K562 (cell line): ENCODE results near the gene PCDHGB2. TPM values are rescaled to one million over a fixed set of nuclear protein-coding genes. Genes with fewer than 3 reads are reported as not detected.

Experiments used
- MAFF ChIP-seq: IDR thresholded peaks from 2 replicates; pipeline ENCODE4 v1.6.1; 2012; ENCODE audit warnings: low read length, improper control_type of control experiment
- MAZ ChIP-seq, 2 experiments: fragments of 450-650 bp in 1 of 2; sonication (generic) in 1 of 2; formaldehyde crosslinking; IDR thresholded peaks in 1 of 2; conservative IDR thresholded peaks in 1 of 2; 2 replicates each; pipeline versions ENCODE4 v1.4.0 to v1.5.0; 2020; ENCODE audit warnings: mild to moderate bottlenecking in 1 of 2, missing genetic modification reagents in 1 of 2
- polyA plus RNA-seq, 8 experiments: library from polyadenylated mRNA; depleted of rRNA in 4 of 8; stranded (reverse) in 5 of 8; unstranded in 3 of 8; fragments of >200 nt; fragmentation: Nextera tagmentation in 2 of 8; fragmentation: Illumina TruSeq in 1 of 8; extraction: Ambion mirVana in 2 of 8; extraction: Trizol in 1 of 8; gene quantifications; 2 replicates each; pipeline versions ENCODE4 v1.2.1 to v1.2.3, GENCODE V29; 2011 to 2014; ENCODE audit warnings: inconsistent platforms in 1 of 8, missing spikeins in 1 of 8
- total RNA-seq, 7 experiments: library from RNA; depleted of rRNA in 6 of 7; stranded (reverse); fragments of >200 nt in 6 of 7; fragmentation: Illumina TruSeq in 2 of 7; extraction: Trizol in 2 of 7; gene quantifications; 2 replicates each; pipeline versions ENCODE4 v1.2.1 to v1.2.3, GENCODE V29; 2011 to 2021; ENCODE audit warnings: low replicate concordance in 1 of 7
- TF ChIP-seq, protein P1 (sequence below): fragments of 450-650 bp; IDR thresholded peaks from 2 replicates; pipeline ENCODE4 v1.6.1; 2016; ENCODE audit warnings: mild to moderate bottlenecking, moderate library complexity
- TF ChIP-seq, protein P2 (sequence below), 2 experiments: IDR thresholded peaks; 2 replicates each; pipeline ENCODE4 v1.6.1; 2011; ENCODE audit warnings: borderline replicate concordance in 1 of 2, control low read depth in 1 of 2, low read depth in 1 of 2, low read length in 1 of 2, mild to moderate bottlenecking in 1 of 2, mixed read lengths in 1 of 2, moderate library complexity in 1 of 2; ENCODE audit not compliant: insufficient read depth in 1 of 2, insufficient read length in 1 of 2, poor library complexity in 1 of 2, severe bottlenecking in 1 of 2; ENCODE audit errors: extremely low read depth in 1 of 2
- TF ChIP-seq, protein P3 (sequence below): fragments of 450-650 bp; IDR thresholded peaks from 2 replicates; pipeline ENCODE4 v1.6.1; 2017; ENCODE audit warnings: mild to moderate bottlenecking, moderate library complexity
- TF ChIP-seq, protein P4 (sequence below), 2 experiments: fragments of 450-650 bp; IDR thresholded peaks; 2 replicates each; pipeline ENCODE4 v1.6.1; 2018; ENCODE audit warnings: mild to moderate bottlenecking in 2 of 2, low read depth in 1 of 2; ENCODE audit not compliant: partially characterized antibody in 2 of 2

PCDHGB2 gene
- total and polyA plus RNA-seq, 9 of the 15 experiments (the other 6 are each of a cell fraction or from before 2014, with no cell fraction given), result 0.06 to 0.54 (median 0.29) TPM; not detected in 1

DNA sequence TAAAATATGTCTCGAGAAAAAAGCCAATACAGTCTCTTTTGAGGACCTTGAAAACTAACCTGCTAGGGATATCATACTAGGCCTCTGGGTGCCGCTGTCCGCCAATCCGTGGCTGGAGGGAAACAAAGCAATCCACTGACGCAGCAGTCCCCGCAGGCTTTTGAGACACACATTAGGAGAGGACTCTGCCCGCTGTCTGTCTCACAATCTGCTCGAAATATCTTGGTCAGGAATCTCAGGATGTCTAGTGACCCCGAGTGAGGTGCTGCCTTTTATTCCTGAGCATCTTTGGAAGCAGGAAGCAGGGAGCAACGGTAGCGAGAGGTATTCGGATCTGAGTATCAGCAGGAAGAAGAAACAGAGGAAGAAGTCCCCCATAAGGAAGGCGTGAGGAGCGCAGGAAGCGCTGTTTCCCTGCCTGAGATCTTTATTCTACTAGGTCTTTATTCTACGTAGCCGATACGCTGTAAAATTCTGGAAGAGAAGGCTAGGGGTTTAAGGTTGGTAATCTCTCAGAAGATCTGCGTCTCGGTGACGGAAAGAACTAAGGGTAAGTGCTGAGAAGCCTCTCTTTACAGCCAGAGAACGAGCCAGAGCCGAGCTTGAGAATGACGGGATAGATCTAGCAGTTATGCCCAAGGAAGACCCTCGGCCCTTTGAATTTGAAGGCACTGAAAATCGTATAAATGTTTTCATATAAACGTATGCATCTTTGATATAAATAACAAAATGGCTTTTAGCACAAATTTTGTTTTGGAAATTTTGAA lies 33.5 kb upstream of the PCDHGB2 start (continued):
- TF ChIP-seq, protein P1, sequence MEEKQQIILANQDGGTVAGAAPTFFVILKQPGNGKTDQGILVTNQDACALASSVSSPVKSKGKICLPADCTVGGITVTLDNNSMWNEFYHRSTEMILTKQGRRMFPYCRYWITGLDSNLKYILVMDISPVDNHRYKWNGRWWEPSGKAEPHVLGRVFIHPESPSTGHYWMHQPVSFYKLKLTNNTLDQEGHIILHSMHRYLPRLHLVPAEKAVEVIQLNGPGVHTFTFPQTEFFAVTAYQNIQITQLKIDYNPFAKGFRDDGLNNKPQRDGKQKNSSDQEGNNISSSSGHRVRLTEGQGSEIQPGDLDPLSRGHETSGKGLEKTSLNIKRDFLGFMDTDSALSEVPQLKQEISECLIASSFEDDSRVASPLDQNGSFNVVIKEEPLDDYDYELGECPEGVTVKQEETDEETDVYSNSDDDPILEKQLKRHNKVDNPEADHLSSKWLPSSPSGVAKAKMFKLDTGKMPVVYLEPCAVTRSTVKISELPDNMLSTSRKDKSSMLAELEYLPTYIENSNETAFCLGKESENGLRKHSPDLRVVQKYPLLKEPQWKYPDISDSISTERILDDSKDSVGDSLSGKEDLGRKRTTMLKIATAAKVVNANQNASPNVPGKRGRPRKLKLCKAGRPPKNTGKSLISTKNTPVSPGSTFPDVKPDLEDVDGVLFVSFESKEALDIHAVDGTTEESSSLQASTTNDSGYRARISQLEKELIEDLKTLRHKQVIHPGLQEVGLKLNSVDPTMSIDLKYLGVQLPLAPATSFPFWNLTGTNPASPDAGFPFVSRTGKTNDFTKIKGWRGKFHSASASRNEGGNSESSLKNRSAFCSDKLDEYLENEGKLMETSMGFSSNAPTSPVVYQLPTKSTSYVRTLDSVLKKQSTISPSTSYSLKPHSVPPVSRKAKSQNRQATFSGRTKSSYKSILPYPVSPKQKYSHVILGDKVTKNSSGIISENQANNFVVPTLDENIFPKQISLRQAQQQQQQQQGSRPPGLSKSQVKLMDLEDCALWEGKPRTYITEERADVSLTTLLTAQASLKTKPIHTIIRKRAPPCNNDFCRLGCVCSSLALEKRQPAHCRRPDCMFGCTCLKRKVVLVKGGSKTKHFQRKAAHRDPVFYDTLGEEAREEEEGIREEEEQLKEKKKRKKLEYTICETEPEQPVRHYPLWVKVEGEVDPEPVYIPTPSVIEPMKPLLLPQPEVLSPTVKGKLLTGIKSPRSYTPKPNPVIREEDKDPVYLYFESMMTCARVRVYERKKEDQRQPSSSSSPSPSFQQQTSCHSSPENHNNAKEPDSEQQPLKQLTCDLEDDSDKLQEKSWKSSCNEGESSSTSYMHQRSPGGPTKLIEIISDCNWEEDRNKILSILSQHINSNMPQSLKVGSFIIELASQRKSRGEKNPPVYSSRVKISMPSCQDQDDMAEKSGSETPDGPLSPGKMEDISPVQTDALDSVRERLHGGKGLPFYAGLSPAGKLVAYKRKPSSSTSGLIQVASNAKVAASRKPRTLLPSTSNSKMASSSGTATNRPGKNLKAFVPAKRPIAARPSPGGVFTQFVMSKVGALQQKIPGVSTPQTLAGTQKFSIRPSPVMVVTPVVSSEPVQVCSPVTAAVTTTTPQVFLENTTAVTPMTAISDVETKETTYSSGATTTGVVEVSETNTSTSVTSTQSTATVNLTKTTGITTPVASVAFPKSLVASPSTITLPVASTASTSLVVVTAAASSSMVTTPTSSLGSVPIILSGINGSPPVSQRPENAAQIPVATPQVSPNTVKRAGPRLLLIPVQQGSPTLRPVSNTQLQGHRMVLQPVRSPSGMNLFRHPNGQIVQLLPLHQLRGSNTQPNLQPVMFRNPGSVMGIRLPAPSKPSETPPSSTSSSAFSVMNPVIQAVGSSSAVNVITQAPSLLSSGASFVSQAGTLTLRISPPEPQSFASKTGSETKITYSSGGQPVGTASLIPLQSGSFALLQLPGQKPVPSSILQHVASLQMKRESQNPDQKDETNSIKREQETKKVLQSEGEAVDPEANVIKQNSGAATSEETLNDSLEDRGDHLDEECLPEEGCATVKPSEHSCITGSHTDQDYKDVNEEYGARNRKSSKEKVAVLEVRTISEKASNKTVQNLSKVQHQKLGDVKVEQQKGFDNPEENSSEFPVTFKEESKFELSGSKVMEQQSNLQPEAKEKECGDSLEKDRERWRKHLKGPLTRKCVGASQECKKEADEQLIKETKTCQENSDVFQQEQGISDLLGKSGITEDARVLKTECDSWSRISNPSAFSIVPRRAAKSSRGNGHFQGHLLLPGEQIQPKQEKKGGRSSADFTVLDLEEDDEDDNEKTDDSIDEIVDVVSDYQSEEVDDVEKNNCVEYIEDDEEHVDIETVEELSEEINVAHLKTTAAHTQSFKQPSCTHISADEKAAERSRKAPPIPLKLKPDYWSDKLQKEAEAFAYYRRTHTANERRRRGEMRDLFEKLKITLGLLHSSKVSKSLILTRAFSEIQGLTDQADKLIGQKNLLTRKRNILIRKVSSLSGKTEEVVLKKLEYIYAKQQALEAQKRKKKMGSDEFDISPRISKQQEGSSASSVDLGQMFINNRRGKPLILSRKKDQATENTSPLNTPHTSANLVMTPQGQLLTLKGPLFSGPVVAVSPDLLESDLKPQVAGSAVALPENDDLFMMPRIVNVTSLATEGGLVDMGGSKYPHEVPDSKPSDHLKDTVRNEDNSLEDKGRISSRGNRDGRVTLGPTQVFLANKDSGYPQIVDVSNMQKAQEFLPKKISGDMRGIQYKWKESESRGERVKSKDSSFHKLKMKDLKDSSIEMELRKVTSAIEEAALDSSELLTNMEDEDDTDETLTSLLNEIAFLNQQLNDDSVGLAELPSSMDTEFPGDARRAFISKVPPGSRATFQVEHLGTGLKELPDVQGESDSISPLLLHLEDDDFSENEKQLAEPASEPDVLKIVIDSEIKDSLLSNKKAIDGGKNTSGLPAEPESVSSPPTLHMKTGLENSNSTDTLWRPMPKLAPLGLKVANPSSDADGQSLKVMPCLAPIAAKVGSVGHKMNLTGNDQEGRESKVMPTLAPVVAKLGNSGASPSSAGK, result peak; percentile 85
- TF ChIP-seq MAZ (CRISPR knock-in tag; conservative IDR thresholded peaks at IDR 0.05 in 1 of 2, IDR thresholded peaks at IDR 0.05 in 1 of 2) (peak in 1 of 2 experiments; percentile 66; a peak in 2 of 4 replicates), MAFF (peak; percentile 37; the same call in 1 of the 2 replicates)
- TF ChIP-seq, protein P2, sequence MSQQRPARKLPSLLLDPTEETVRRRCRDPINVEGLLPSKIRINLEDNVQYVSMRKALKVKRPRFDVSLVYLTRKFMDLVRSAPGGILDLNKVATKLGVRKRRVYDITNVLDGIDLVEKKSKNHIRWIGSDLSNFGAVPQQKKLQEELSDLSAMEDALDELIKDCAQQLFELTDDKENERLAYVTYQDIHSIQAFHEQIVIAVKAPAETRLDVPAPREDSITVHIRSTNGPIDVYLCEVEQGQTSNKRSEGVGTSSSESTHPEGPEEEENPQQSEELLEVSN (IDR thresholded peaks at IDR 0.05; ENCODE audit: borderline replicate concordance in 1 of 2, extremely low read depth in 1 of 2, insufficient read depth in 1 of 2, insufficient read length in 1 of 2, low read depth in 1 of 2, low read length in 1 of 2, poor library complexity in 1 of 2, severe bottlenecking in 1 of 2), result peak; percentile 71 to 91
- TF ChIP-seq, protein P3, sequence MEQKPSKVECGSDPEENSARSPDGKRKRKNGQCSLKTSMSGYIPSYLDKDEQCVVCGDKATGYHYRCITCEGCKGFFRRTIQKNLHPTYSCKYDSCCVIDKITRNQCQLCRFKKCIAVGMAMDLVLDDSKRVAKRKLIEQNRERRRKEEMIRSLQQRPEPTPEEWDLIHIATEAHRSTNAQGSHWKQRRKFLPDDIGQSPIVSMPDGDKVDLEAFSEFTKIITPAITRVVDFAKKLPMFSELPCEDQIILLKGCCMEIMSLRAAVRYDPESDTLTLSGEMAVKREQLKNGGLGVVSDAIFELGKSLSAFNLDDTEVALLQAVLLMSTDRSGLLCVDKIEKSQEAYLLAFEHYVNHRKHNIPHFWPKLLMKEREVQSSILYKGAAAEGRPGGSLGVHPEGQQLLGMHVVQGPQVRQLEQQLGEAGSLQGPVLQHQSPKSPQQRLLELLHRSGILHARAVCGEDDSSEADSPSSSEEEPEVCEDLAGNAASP, result no peak
- TF ChIP-seq, protein P4, sequence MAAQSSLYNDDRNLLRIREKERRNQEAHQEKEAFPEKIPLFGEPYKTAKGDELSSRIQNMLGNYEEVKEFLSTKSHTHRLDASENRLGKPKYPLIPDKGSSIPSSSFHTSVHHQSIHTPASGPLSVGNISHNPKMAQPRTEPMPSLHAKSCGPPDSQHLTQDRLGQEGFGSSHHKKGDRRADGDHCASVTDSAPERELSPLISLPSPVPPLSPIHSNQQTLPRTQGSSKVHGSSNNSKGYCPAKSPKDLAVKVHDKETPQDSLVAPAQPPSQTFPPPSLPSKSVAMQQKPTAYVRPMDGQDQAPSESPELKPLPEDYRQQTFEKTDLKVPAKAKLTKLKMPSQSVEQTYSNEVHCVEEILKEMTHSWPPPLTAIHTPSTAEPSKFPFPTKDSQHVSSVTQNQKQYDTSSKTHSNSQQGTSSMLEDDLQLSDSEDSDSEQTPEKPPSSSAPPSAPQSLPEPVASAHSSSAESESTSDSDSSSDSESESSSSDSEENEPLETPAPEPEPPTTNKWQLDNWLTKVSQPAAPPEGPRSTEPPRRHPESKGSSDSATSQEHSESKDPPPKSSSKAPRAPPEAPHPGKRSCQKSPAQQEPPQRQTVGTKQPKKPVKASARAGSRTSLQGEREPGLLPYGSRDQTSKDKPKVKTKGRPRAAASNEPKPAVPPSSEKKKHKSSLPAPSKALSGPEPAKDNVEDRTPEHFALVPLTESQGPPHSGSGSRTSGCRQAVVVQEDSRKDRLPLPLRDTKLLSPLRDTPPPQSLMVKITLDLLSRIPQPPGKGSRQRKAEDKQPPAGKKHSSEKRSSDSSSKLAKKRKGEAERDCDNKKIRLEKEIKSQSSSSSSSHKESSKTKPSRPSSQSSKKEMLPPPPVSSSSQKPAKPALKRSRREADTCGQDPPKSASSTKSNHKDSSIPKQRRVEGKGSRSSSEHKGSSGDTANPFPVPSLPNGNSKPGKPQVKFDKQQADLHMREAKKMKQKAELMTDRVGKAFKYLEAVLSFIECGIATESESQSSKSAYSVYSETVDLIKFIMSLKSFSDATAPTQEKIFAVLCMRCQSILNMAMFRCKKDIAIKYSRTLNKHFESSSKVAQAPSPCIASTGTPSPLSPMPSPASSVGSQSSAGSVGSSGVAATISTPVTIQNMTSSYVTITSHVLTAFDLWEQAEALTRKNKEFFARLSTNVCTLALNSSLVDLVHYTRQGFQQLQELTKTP (IDR thresholded peaks at IDR 0.05; ENCODE audit: low read depth in 1 of 2, partially characterized antibody in 2 of 2), result peak in 1 of 2 experiments; percentile 31
